ENCODE results near the gene RNU11. TPM values are rescaled to one million over a fixed set of nuclear protein-coding genes. Genes with fewer than 3 reads are reported as not detected.
"Not testable (repeated sequence)": the region's sequence is repeated elsewhere in the genome, so short reads cannot be mapped to it uniquely, and the experiment has no call there.

The RNU11 gene
- total RNA-seq, 1 experiment from 2014 or later: not detected

DNA sequence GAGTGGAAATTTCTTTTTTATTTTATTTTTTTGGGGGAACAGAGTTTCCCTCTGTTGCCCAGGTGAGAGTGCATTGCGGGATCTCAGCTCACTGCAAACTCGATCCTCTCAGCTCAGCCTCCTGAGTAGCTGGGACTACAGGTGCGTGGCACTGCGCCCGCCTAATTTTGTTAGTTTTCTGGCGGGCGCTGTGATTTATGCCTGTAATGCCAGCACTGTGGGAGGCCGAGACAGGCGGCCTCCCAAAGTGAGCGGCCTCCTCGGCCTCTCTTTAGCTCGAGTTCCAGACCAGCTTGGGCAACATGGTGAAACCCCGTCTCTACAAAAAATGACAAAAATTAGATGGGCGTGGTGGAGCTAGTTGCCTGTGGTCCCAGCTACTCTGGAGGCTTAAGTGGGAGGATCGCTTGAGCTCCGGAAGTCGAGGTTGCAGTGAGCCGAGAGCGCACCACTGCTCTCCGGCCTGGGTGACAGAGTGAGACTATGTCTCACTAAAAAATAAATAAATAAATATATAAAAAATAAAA, 22.9 kb downstream of the RNU11 start:
- Histone ChIP-seq H3K14ac (ENCODE audit: insufficient read depth, low read length) (no peak overlapping the region), H3K18ac (ENCODE audit: insufficient read length, low read depth, low read length) (no peak overlapping the region), H2AK5ac (ENCODE audit: insufficient read length, low read length) (no peak overlapping the region), H3K4ac (ENCODE audit: low read depth, low read length) (no peak overlapping the region), H3K23ac (ENCODE audit: insufficient read length, low read depth, low read length) (no peak overlapping the region), H3K9me3 (ENCODE audit: control insufficient read depth, low read depth, low read length) (no peaks in the 10 kb centered on the region), H2BK15ac (ENCODE audit: low read depth, low read length) (no peak overlapping the region), H3K56ac (ENCODE audit: insufficient read length, low read depth, low read length) (no peak overlapping the region), H4K91ac (ENCODE audit: insufficient read length, low read depth, low read length) (no peak overlapping the region), H3K79me1 (ENCODE audit: insufficient read depth, low read depth, low read length, poor library complexity, severe bottlenecking) (peaks cover 5% of the 10 kb centered on the region), H3K27ac (ENCODE audit: insufficient read length, low read depth, low read length) (no peak overlapping the region), H4K8ac (replicated peaks; ENCODE audit: insufficient read length, low read depth, low read length) (no peak overlapping the region), H2BK5ac (ENCODE audit: insufficient read length, low read length) (no peak overlapping the region), H2BK120ac (ENCODE audit: low read depth, low read length, poor library complexity, severe bottlenecking) (no peak overlapping the region), H2BK20ac (ENCODE audit: low read depth, low read length, poor library complexity, severe bottlenecking) (no peak overlapping the region), H2BK12ac (ENCODE audit: insufficient read length, low read depth, low read length) (no peak overlapping the region), H3K4me2 (ENCODE audit: insufficient read depth, insufficient read length, low read length) (no peak overlapping the region), H3K79me2 (ENCODE audit: insufficient read depth, low read length) (peaks cover 6% of the 10 kb centered on the region), H4K20me1 (ENCODE audit: control insufficient read depth, insufficient read depth, insufficient read length) (no peaks in the 10 kb centered on the region), H3K27me3 (ENCODE audit: insufficient read depth, low read length) (no peaks in the 10 kb centered on the region), H4K5ac (ENCODE audit: insufficient read length, low read depth, low read length) (no peak overlapping the region), H3K9ac (ENCODE audit: extremely low read depth, insufficient read length, low read length) (no peak overlapping the region), H3K4me1 (ENCODE audit: insufficient read depth, low read length) (no peaks in the 10 kb centered on the region; the same call in 1 of the 2 replicates), H3K23me2 (ENCODE audit: insufficient read length, low read depth, low read length, poor library complexity, severe bottlenecking) (peaks cover 6% of the 10 kb centered on the region), H3T11ph (ENCODE audit: low read length) (no peak overlapping the region), H2AFZ (ENCODE audit: low read length) (no peak overlapping the region)
- no peaks in the 10 kb centered on the region for H3K27me3 Mint-ChIP-seq (ENCODE audit: low read depth)
- no peak for DNase-seq
- H3K4me1 Mint-ChIP-seq: peaks cover 18 to 20% of the 10 kb centered on the region in 2 experiments
- peaks cover 0 to 4% (median 0%) of the 10 kb centered on the region in 3 experiments; a peak in 1 of 7 replicates for H3K36me3 Mint-ChIP-seq (ENCODE audit: insufficient read depth in 1 of 3, low read depth in 3 of 3)
- H3K9me3 Mint-ChIP-seq: no peaks in the 10 kb centered on the region
- WGBS (ENCODE audit: extremely low coverage, insufficient read length, low lambda C conversion rate): no CpG with 5 or more reads among the region's 20 CpGs
- 0 out of 7 replicates have a peak overlapping the region, but pooled peaks of 1 of the 3 experiments have one; percentile 25 for H3K27ac Mint-ChIP-seq
- no peak overlapping the region for H3K4me3 Mint-ChIP-seq
- TF ChIP-seq, protein P1, sequence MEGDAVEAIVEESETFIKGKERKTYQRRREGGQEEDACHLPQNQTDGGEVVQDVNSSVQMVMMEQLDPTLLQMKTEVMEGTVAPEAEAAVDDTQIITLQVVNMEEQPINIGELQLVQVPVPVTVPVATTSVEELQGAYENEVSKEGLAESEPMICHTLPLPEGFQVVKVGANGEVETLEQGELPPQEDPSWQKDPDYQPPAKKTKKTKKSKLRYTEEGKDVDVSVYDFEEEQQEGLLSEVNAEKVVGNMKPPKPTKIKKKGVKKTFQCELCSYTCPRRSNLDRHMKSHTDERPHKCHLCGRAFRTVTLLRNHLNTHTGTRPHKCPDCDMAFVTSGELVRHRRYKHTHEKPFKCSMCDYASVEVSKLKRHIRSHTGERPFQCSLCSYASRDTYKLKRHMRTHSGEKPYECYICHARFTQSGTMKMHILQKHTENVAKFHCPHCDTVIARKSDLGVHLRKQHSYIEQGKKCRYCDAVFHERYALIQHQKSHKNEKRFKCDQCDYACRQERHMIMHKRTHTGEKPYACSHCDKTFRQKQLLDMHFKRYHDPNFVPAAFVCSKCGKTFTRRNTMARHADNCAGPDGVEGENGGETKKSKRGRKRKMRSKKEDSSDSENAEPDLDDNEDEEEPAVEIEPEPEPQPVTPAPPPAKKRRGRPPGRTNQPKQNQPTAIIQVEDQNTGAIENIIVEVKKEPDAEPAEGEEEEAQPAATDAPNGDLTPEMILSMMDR (conservative IDR thresholded peaks at IDR 0.05): no peak

DNA sequence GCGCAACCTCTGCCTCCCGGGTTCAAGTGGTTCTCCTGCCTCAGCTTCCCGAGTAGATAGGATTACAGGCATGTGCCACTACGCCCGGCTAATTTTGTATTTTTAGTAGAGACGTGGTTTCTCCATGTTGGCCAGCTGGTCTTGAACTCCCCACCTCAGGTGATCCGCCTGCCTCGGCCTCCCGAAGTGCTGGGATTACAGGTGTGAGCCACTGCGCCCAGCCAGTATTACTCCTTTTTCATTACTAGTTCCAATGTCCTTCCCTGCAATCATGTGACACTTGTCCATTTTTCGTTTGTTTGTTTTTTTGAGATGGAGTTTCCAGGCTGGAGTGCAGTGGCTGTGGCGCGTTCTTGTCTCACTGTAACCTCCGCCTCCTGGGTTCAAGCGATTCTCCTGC, 24.6 kb downstream of the RNU11 start:
- H3K4ac ChIP-seq (ENCODE audit: low read depth, low read length); H3K23me2 ChIP-seq (ENCODE audit: insufficient read length, low read depth, low read length, poor library complexity, severe bottlenecking); H3K18ac ChIP-seq (ENCODE audit: insufficient read length, low read depth, low read length); DNase-seq; H3K4me3 Mint-ChIP-seq; H3K27ac ChIP-seq (ENCODE audit: insufficient read length, low read depth, low read length); H3K4me2 ChIP-seq (ENCODE audit: insufficient read depth, insufficient read length, low read length); H2BK12ac ChIP-seq (ENCODE audit: insufficient read length, low read depth, low read length); H2BK15ac ChIP-seq (ENCODE audit: low read depth, low read length); H2BK20ac ChIP-seq (ENCODE audit: low read depth, low read length, poor library complexity, severe bottlenecking); H4K91ac ChIP-seq (ENCODE audit: insufficient read length, low read depth, low read length); H3K4me1 ChIP-seq (ENCODE audit: insufficient read depth, low read length); H3T11ph ChIP-seq (ENCODE audit: low read length); H3K14ac ChIP-seq (ENCODE audit: insufficient read depth, low read length); H2AFZ ChIP-seq (ENCODE audit: low read length); H4K5ac ChIP-seq (ENCODE audit: insufficient read length, low read depth, low read length); H3K79me1 ChIP-seq (ENCODE audit: insufficient read depth, low read depth, low read length, poor library complexity, severe bottlenecking); H4K8ac ChIP-seq (replicated peaks; ENCODE audit: insufficient read length, low read depth, low read length); H3K27me3 ChIP-seq (ENCODE audit: insufficient read depth, low read length); H3K36me3 Mint-ChIP-seq (ENCODE audit: insufficient read depth in 1 of 3, low read depth in 3 of 3); H2AK5ac ChIP-seq (ENCODE audit: insufficient read length, low read length); H2BK120ac ChIP-seq (ENCODE audit: low read depth, low read length, poor library complexity, severe bottlenecking); H3K9me3 Mint-ChIP-seq; H4K20me1 ChIP-seq (ENCODE audit: control insufficient read depth, insufficient read depth, insufficient read length); H2BK5ac ChIP-seq (ENCODE audit: insufficient read length, low read length); H3K27me3 Mint-ChIP-seq (ENCODE audit: low read depth); H3K9ac ChIP-seq (ENCODE audit: extremely low read depth, insufficient read length, low read length); H3K79me2 ChIP-seq (ENCODE audit: insufficient read depth, low read length); H3K9me3 ChIP-seq (ENCODE audit: control insufficient read depth, low read depth, low read length); H3K56ac ChIP-seq (ENCODE audit: insufficient read length, low read depth, low read length); H3K23ac ChIP-seq (ENCODE audit: insufficient read length, low read depth, low read length): not testable (repeated sequence)
- WGBS (ENCODE audit: extremely low coverage, insufficient read length, low lambda C conversion rate): no CpG with 5 or more reads among the region's 15 CpGs
- Mint-ChIP-seq H3K4me1 (peaks cover 18% of the 10 kb centered on the region in 2 experiments), H3K27ac (0 out of 7 replicates have a peak overlapping the region, but pooled peaks of 2 of the 3 experiments have one; percentile 3 to 61)

Data from H9 (cell line).